ENCODE data around the gene CNPY4.

Gene CNPY4, protein sequence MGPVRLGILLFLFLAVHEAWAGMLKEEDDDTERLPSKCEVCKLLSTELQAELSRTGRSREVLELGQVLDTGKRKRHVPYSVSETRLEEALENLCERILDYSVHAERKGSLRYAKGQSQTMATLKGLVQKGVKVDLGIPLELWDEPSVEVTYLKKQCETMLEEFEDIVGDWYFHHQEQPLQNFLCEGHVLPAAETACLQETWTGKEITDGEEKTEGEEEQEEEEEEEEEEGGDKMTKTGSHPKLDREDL

DNA sequence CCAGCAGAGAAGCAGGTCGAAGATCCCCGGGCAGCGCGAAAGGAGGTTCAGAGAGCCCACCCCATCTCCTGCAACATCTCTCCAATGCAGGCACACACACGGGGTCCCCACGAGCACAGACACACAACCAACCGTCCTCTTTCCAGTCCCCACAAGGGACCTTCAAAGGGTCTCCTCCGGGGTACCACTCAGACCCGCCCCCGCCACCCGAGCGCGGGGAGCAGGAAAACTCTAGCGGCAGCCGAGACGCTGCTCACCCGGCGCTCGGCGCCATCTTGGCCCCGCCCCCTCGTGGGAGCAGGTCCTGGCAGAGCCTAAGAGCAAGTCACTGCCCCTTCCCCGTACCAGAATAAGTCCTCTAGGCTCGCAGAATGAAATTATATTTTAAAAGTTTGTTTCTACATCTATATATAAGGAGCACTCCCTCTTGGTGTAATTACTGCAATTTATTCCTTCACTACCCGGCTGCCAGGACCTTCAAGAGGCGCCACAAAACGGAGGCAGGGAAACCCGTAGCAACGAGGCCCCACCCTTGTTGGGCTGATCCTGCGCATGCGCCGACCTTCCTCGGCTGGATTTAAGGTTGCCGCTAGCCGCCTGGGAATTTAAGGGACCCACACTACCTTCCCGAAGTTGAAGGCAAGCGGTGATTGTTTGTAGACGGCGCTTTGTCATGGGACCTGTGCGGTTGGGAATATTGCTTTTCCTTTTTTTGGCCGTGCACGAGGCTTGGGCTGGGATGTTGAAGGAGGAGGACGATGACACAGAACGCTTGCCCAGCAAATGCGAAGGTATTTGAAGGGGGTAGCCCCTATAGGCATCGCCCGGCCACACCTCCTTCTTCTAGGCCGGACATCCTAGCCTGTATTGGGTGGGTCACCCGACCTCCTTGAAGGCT lies at the start of gene CNPY4, which contains the start of gene TAF6:
Gene CNPY4 (plus strand): TSS at position 563 of the 898 bp plus-strand sequence. CDS start 111 bp downstream, at position 674.
Gene TAF6 (minus strand): TSS at position 287 of the 898 bp plus-strand sequence. CDS start 5,149 bp downstream, outside the sequence.
- peak; percentile 92 to 94 for DNase-seq

DNA sequence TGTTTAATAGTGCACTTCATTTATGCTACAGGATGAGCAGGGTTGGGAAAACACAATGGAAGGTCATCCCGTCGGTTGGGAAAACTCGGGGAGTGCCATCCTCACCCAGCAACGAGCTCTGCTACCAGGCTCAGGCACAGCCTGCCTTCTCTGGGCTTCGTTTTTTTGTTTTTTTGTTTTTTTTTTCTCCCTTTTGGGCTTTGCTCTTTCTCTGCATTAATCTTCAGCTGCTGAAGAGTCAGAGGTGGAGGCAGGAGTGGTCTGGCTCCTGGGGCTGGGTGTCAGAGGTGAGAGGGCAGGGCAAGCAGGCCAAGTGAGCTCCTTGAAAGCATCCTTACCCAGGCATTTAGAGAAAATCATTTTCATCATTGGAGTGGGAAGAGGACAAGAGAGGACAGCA lies 49.4 kb upstream of the CNPY4 start:
- DNase-seq = no peak

- no peak for DNase-seq
These were observed 48.3 kb upstream of the CNPY4 start for GRCh38 chr7:100071018-100071723.

DNA sequence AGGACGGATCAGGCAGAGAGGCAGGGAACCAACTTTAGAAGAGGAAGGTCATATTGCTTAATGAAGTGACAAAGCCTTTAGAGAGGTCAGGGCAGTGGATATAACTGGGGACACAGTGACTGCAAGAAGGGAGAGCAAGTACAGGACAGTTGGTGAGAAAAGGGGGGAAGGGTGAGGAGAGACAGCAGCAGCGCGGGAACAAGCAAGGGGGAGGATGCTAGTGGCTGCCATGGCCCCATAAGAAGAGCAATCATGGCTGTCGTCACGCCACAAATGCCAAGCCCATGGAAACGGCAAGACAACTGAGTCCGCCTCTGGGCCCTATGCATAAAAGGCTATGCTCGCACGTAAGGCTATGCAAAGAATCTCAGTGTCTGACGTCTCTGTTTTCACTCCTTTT lies 47.0 kb upstream of the CNPY4 start:
- DNase-seq = no peak

DNA sequence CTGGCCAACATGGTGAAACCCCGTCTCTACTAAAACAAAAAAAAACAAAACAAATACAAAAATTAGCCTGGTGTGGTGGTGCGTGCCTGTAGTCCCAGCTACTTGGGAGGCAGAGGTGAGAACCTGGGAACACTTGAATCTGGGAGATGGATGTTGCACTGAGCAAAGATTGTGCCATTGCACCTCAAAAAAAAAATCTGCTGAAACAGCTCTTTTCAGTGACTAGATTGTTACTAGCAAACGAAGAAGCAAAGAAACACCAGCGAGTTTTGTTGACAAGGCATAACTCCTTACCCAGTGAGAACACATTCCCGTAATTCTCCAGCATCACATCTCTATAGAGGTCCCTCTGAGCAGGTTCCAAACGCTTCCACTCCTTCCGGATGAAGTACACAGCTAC lies 44.6 kb upstream of the CNPY4 start:
- no peak for DNase-seq

GRCh38 chr7:100075418-100075817 lies 44.0 kb upstream of the CNPY4 start:
- DNase-seq = no peak

GRCh38 chr7:100077205-100077604 lies 42.2 kb upstream of the CNPY4 start:
- DNase-seq = no peak

DNA sequence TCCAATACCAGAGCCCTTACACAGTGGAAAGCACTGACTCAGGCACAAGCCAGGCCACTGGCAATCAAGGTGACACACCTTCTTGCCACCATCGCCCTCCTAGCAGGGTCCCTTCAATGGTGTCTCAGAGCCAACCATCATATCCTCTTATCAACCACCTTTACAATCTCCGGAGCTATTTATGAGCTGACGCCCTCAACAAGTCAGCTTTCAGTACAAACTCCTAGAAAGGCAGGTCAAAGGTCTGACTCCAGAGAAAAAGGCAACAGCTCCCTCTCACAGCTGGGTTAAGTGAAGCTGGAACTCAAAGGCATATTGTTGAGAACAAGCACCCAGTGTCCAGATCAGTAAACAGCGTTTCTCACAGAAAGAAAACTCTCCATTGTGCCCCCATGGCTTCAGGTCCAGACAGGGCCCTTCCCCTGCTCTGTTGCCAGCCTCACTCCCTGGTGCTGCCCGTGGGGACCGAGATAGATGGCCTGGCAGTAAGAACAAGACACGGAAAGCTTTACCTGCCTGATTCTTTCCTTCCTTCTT lies 40.3 kb upstream of the CNPY4 start:
- no peak for DNase-seq

GRCh38 chr7:100080907-100081534 lies 38.4 kb upstream of the CNPY4 start:
- no peak for DNase-seq

- peak; percentile 97 for DNase-seq
These were observed 37.8 kb upstream of the CNPY4 start, which contains the start of gene ZNF3 for GRCh38 chr7:100081535-100082102. Gene ZNF3 (minus strand): TSS chr7:100081723. CDS start chr7:100077357, 4,366 bp downstream.

DNA sequence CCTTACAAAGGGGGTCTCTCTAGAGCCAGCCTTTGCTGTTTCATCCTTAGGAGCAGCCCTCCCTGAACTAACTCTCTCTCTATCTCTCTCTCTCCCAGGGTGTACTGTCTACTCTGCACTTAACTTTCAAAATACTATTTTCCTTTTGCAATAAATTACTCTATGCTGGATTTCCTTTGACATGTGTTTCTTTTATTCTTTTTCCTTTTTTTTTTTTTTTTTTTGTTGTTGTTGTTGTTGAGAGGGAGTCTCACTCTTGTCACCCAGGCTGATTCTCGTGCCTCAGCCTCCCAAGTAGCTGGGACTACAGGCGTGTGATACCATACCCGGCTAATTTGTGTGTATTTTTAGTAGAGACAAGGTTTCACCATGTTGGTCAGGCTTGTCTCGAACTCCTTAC lies 36.5 kb upstream of the CNPY4 start:
- no peak for DNase-seq

- no peak for DNase-seq
These were observed 33.9 kb upstream of the CNPY4 start for GRCh38 chr7:100085515-100085914.

DNA sequence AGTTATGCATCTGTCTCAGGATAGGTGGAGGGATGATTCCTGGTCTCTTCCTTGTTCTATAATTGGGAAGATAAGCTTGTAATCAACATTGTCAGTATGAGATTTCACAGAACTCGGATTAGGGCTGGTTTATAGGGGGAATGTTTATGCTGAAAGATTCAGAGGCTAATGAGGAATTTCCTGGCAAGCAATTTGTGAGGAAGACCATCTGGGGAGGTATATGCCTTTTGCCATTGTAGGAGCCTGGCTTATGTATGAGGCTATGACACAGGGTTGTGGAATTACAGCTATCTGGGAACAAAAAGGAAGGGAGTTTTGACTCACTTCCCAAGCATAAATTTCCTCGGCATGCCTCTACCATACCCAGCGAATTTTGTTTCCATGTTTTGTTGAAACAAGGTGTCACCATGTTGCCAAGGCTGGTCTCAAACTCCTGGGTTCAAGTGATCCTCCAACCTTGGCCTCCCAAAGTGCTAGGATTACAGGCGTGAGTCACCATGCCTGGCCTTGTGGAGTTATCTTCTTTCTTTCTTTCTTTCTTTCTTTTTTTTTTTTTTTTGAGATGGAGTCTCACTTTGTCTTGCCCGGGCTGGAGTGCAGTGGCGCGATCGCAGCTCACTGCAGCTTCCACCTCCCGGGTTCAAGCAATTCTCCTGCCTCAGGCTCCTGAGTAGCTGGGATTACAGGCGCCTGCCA lies 32.2 kb upstream of the CNPY4 start:
- no peak for DNase-seq

- no peak for DNase-seq
These were observed 31.3 kb upstream of the CNPY4 start for GRCh38 chr7:100088095-100088620.

DNA sequence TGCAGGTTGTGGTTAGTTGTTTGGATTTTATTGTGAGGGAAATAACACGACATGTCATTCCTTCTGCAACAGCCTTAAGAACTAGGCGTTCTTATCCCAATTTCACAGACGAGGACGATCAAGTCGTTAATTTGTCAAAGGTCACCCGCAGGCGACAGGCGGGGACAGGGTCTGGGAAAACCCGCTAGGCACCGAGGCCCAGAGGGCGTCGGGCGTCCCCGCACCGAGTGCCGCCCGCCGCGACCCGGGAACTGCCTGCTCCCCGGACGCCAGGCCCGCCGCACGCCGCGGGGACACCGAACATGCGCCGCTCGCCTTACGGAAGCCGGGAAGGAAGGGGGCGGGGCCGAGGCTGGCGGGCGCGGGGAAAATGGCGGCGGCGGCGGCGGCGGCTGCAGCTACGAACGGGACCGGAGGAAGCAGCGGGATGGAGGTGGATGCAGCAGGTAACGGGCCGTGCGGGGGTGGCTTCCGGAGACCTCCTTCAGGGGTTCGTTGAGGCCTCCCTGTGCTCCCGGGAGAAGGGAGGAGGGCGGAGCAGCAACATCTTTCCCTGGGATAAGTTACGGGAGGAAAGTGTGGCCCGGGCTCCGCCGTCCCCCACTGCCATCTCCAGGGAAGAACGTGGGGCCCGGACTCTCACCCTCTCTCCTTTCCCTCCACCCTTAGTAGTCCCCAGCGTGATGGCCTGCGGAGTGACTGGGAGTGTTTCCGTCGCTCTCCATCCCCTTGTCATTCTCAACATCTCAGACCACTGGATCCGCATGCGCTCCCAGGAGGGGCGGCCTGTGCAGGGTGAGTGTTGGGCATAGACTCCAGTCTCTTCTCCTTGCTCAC lies 30.6 kb upstream of the CNPY4 start, which contains the start of gene COPS6:
Gene COPS6 (plus strand): TSS at position 349 of the 837 bp plus-strand sequence. CDS start 22 bp downstream, at position 371.
- peak; percentile 89 for DNase-seq

DNA sequence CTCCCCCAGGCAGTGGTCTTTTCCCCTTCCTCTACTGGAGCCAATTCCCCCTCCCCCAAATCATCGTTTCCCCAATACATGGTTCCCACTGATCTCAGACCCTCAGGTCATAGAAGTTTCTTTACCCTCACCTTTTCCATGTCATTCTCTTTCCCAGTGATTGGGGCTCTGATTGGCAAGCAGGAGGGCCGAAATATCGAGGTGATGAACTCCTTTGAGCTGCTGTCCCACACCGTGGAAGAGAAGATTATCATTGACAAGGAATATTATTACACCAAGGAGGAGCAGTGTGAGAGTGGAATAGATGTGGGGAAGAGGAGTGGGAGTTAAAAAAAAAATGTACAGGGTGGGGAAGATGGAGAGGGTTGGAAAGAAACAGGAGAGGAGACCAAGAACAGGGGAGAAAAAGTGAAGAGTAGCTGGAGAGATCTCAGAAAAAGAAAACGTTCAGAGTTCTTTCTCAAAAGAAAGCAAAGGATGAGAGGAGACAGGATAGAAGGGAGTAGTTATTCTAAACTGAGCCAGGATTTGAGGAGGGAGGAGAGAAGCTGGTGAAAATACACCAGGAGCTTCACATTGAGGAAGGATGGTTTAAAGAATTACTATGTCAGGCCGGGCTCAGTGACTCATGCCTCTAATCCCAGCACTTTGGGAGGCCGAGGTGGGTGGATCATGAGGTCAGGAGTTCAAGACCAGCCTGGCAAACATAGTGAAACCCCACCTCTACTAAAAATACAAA lies 29.8 kb upstream of the CNPY4 start:
- no peak for DNase-seq

GRCh38 chr7:100090527-100091410 lies 28.7 kb upstream of the CNPY4 start:
- DNase-seq = no peak
